ENCODE results near the gene PTPRK. TPM values are rescaled to one million over a fixed set of nuclear protein-coding genes. Genes with fewer than 3 reads are reported as not detected.

PTPRK gene
- total RNA-seq, 1 experiment from 2014 or later: 89.3 TPM

DNA sequence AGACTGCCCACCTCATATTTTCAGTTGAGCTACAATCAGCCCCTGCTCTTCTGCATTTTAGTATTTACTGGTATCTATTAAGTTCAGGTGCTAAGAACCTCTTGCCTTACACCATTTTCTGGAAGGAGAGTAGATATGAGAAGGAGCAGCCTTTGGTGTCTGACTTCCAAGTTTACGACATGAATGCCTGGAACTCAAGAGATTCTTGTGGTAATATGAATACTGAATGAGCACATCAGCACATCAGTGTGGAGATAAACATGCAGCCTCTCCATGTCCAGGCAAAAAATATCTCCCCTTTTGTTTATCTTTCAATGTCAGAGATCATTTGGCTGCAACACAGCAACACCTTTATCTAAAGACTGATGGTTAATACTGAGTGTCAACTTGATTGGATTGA is 553.8 kb downstream of the PTPRK start:
- no peaks in the 10 kb centered on the region for H3F3A ChIP-seq (ENCODE audit: insufficient read depth, low read depth)
- H3K36me3 ChIP-seq (ENCODE audit: low read depth): peaks cover 21% of the 10 kb centered on the region; the same call in 1 of the 2 replicates
- H4K20me1 ChIP-seq (ENCODE audit: insufficient read depth): no peaks in the 10 kb centered on the region
- no peaks in the 10 kb centered on the region for H3K4me1 ChIP-seq (replicated peaks; ENCODE audit: insufficient read depth)
- H3K79me2 ChIP-seq (ENCODE audit: low read depth): no peaks in the 10 kb centered on the region
- H2AFZ ChIP-seq: no peak overlapping the region
- intact Hi-C loops (cut with micrococcal nuclease; ENCODE audit: unreplicated experiment): no loop called here
- H3K27me3 ChIP-seq (ENCODE audit: insufficient read depth, low read depth): no peaks in the 10 kb centered on the region
- no peak for DNase-seq
- H3K27ac ChIP-seq: no peak overlapping the region
- TF ChIP-seq, protein P1, sequence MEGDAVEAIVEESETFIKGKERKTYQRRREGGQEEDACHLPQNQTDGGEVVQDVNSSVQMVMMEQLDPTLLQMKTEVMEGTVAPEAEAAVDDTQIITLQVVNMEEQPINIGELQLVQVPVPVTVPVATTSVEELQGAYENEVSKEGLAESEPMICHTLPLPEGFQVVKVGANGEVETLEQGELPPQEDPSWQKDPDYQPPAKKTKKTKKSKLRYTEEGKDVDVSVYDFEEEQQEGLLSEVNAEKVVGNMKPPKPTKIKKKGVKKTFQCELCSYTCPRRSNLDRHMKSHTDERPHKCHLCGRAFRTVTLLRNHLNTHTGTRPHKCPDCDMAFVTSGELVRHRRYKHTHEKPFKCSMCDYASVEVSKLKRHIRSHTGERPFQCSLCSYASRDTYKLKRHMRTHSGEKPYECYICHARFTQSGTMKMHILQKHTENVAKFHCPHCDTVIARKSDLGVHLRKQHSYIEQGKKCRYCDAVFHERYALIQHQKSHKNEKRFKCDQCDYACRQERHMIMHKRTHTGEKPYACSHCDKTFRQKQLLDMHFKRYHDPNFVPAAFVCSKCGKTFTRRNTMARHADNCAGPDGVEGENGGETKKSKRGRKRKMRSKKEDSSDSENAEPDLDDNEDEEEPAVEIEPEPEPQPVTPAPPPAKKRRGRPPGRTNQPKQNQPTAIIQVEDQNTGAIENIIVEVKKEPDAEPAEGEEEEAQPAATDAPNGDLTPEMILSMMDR (conservative IDR thresholded peaks at IDR 0.05): no peak
- no peak for TF ChIP-seq EZH2 (IDR thresholded peaks at IDR 0.05; ENCODE audit: low read depth)
- ChIA-PET POLR2A (ENCODE audit: unreplicated experiment) (no interaction called here), CTCF (no interaction called here)
- no TSS peak for BruUV-seq (replicated peaks)
- no peaks in the 10 kb centered on the region for H3K9me3 ChIP-seq (ENCODE audit: insufficient read depth, low read depth)
- H3K9me2 ChIP-seq (ENCODE audit: insufficient read depth): no peaks in the 10 kb centered on the region; the same call in 1 of the 2 replicates
- H3K4me3 ChIP-seq: no peak overlapping the region
- no peak overlapping the region for H3K4me2 ChIP-seq

- no peaks in the 10 kb centered on the region for H3K27me3 ChIP-seq (ENCODE audit: insufficient read depth, low read depth)
- H3K27ac ChIP-seq: no peak overlapping the region
- H2AFZ ChIP-seq: no peak overlapping the region
- H3K4me2 ChIP-seq: no peak overlapping the region
- ChIA-PET POLR2A (ENCODE audit: unreplicated experiment) (no interaction called here), CTCF (no interaction called here)
- no peaks in the 10 kb centered on the region for H3K9me3 ChIP-seq (ENCODE audit: insufficient read depth, low read depth)
- no peak overlapping the region for H3K4me3 ChIP-seq
- H4K20me1 ChIP-seq (ENCODE audit: insufficient read depth): no peaks in the 10 kb centered on the region
- H3F3A ChIP-seq (ENCODE audit: insufficient read depth, low read depth): no peaks in the 10 kb centered on the region
- no peaks in the 10 kb centered on the region for H3K4me1 ChIP-seq (replicated peaks; ENCODE audit: insufficient read depth)
- no peaks in the 10 kb centered on the region; the same call in 1 of the 2 replicates for H3K9me2 ChIP-seq (ENCODE audit: insufficient read depth)
- no peak for TF ChIP-seq EZH2 (IDR thresholded peaks at IDR 0.05; ENCODE audit: low read depth)
- TF ChIP-seq, protein P1 (conservative IDR thresholded peaks at IDR 0.05): no peak
- BruUV-seq (replicated peaks): no TSS peak
- no peaks in the 10 kb centered on the region for H3K79me2 ChIP-seq (ENCODE audit: low read depth)
- H3K36me3 ChIP-seq (ENCODE audit: low read depth): peaks cover 11% of the 10 kb centered on the region; the same call in 1 of the 2 replicates
- intact Hi-C loops (cut with micrococcal nuclease; ENCODE audit: unreplicated experiment): no loop called here
- DNase-seq: no peak
These were observed 556.9 kb downstream of the PTPRK start for GRCh38 chr6:127963495-127963894.

DNA sequence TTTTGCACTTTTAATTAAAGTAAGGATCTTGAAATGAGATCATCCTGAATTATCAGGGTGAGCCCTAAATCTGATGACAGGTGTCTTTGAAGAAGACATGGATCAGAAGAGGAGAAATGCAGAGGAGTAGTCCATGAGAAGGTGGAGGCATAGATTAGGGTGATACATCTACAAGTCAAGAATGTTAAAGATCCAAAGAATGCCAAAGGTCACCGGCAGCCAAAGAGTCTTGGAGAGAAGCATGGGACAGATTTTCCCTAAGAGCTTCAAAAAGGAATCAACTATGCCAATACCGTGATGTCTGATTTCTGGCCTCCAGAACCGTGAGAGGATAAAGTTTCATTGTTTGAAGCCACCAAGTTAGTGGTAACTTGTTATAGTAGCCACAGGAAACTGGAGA is 560.5 kb downstream of the PTPRK start:
- no peak overlapping the region for H3K4me3 ChIP-seq
- no peak overlapping the region for H3K4me2 ChIP-seq
- no peak overlapping the region for H2AFZ ChIP-seq
- no TSS peak for BruUV-seq (replicated peaks)
- DNase-seq: no peak
- H3K27me3 ChIP-seq (ENCODE audit: insufficient read depth, low read depth): no peaks in the 10 kb centered on the region
- H3K9me2 ChIP-seq (ENCODE audit: insufficient read depth): no peaks in the 10 kb centered on the region; the same call in 1 of the 2 replicates
- CTCF ChIA-PET: no interaction called here
- TF ChIP-seq, protein P1 (conservative IDR thresholded peaks at IDR 0.05): no peak
- TF ChIP-seq EZH2 (IDR thresholded peaks at IDR 0.05; ENCODE audit: low read depth): no peak
- H4K20me1 ChIP-seq (ENCODE audit: insufficient read depth): no peaks in the 10 kb centered on the region
- H3K9me3 ChIP-seq (ENCODE audit: insufficient read depth, low read depth): no peaks in the 10 kb centered on the region
- intact Hi-C loops (cut with micrococcal nuclease; ENCODE audit: unreplicated experiment): no loop called here
- H3K36me3 ChIP-seq (ENCODE audit: low read depth): no peaks in the 10 kb centered on the region
- POLR2A ChIA-PET (ENCODE audit: unreplicated experiment): no interaction called here
- no peak overlapping the region for H3K27ac ChIP-seq
- H3F3A ChIP-seq (ENCODE audit: insufficient read depth, low read depth): no peaks in the 10 kb centered on the region
- no peaks in the 10 kb centered on the region for H3K79me2 ChIP-seq (ENCODE audit: low read depth)
- H3K4me1 ChIP-seq (replicated peaks; ENCODE audit: insufficient read depth): no peaks in the 10 kb centered on the region
